ENCODE results near the gene TCHHL1. TPM values are rescaled to one million over a fixed set of nuclear protein-coding genes. Genes with fewer than 3 reads are reported as not detected.

Gene TCHHL1
- total RNA-seq, 1 experiment from 2014 or later, result not detected

DNA sequence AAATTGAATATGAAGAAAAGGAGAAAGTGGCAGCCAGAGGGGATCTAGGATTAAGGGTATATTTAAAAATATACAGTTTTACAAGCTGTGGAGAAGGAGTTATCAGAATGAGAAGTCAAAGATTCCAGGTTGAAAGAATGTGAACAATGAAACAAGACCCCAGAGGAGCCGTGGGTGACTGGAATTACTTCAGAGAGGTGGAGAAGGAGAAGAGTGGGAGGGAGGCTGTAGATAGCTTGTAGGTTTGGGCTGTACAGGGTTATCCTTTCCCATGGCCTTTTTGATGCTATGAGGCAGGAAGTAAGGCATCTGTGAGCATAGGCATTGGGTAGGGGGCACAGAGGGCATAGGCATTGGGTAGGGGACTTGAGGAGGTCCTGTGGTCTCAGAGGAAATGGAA, 46.8 kb downstream of the TCHHL1 start:
- no peak overlapping the region for H4K8ac ChIP-seq (replicated peaks; ENCODE audit: insufficient read length, low read depth, low read length)
- H2BK15ac ChIP-seq (ENCODE audit: low read depth, low read length), result no peak overlapping the region
- no peak overlapping the region for H3K4me2 ChIP-seq (ENCODE audit: insufficient read depth, insufficient read length, low read length)
- no peak overlapping the region for H3K14ac ChIP-seq (ENCODE audit: insufficient read depth, low read length)
- no peak overlapping the region for H3K56ac ChIP-seq (ENCODE audit: insufficient read length, low read depth, low read length)
- H3K23me2 ChIP-seq (ENCODE audit: insufficient read length, low read depth, low read length, poor library complexity, severe bottlenecking), result no peaks in the 10 kb centered on the region
- H3K9me3 ChIP-seq (ENCODE audit: control insufficient read depth, low read depth, low read length), result no peaks in the 10 kb centered on the region
- no peaks in the 10 kb centered on the region for H4K20me1 ChIP-seq (ENCODE audit: control insufficient read depth, insufficient read depth, insufficient read length)
- no peak overlapping the region for H4K5ac ChIP-seq (ENCODE audit: insufficient read length, low read depth, low read length)
- Mint-ChIP-seq H3K4me3 (no peak overlapping the region), H3K4me1 (peaks cover 20 to 37% of the 10 kb centered on the region in 2 experiments), H3K27me3 (ENCODE audit: low read depth) (no peaks in the 10 kb centered on the region; the same call in none of the 2 replicates), H3K9me3 (no peaks in the 10 kb centered on the region), H3K27ac (no peak overlapping the region), H3K36me3 (ENCODE audit: insufficient read depth in 1 of 3, low read depth in 3 of 3) (no peaks in the 10 kb centered on the region)
- no peak overlapping the region for H3T11ph ChIP-seq (ENCODE audit: low read length)
- H2BK120ac ChIP-seq (ENCODE audit: low read depth, low read length, poor library complexity, severe bottlenecking), result no peak overlapping the region
- H3K79me2 ChIP-seq (ENCODE audit: insufficient read depth, low read length), result no peaks in the 10 kb centered on the region
- WGBS (ENCODE audit: extremely low coverage, insufficient read length, low lambda C conversion rate), result no CpG with 5 or more reads among the region's 1 CpG
- H3K9ac ChIP-seq (ENCODE audit: extremely low read depth, insufficient read length, low read length), result no peak overlapping the region
- H4K91ac ChIP-seq (ENCODE audit: insufficient read length, low read depth, low read length), result no peak overlapping the region
- H2BK20ac ChIP-seq (ENCODE audit: low read depth, low read length, poor library complexity, severe bottlenecking), result no peak overlapping the region
- TF ChIP-seq, protein P1, sequence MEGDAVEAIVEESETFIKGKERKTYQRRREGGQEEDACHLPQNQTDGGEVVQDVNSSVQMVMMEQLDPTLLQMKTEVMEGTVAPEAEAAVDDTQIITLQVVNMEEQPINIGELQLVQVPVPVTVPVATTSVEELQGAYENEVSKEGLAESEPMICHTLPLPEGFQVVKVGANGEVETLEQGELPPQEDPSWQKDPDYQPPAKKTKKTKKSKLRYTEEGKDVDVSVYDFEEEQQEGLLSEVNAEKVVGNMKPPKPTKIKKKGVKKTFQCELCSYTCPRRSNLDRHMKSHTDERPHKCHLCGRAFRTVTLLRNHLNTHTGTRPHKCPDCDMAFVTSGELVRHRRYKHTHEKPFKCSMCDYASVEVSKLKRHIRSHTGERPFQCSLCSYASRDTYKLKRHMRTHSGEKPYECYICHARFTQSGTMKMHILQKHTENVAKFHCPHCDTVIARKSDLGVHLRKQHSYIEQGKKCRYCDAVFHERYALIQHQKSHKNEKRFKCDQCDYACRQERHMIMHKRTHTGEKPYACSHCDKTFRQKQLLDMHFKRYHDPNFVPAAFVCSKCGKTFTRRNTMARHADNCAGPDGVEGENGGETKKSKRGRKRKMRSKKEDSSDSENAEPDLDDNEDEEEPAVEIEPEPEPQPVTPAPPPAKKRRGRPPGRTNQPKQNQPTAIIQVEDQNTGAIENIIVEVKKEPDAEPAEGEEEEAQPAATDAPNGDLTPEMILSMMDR (conservative IDR thresholded peaks at IDR 0.05), result no peak
- H3K23ac ChIP-seq (ENCODE audit: insufficient read length, low read depth, low read length), result no peak overlapping the region
- no peak overlapping the region for H3K4ac ChIP-seq (ENCODE audit: low read depth, low read length)
- no peak overlapping the region for H2BK12ac ChIP-seq (ENCODE audit: insufficient read length, low read depth, low read length)
- H3K4me1 ChIP-seq (ENCODE audit: insufficient read depth, low read length), result peaks cover 9% of the 10 kb centered on the region; the same call in 1 of the 2 replicates
- no peak overlapping the region for H2AK5ac ChIP-seq (ENCODE audit: insufficient read length, low read length)
- H3K27me3 ChIP-seq (ENCODE audit: insufficient read depth, low read length), result no peaks in the 10 kb centered on the region
- H3K79me1 ChIP-seq (ENCODE audit: insufficient read depth, low read depth, low read length, poor library complexity, severe bottlenecking), result no peaks in the 10 kb centered on the region
- no peak for DNase-seq
- no peak overlapping the region for H2BK5ac ChIP-seq (ENCODE audit: insufficient read length, low read length)
- H2AFZ ChIP-seq (ENCODE audit: low read length), result no peak overlapping the region
- no peak overlapping the region for H3K27ac ChIP-seq (ENCODE audit: insufficient read length, low read depth, low read length)
- no peak overlapping the region for H3K18ac ChIP-seq (ENCODE audit: insufficient read length, low read depth, low read length)
